Peyer's patch (tissue), 4 donors: ENCODE results near the gene ZHX3.

Experiments
- POLR2A ChIP-seq, 2 donors: fragments of 450-650 bp; IDR thresholded peaks; one replicate each; pipeline ENCODE4 v1.5.1; 2017; ENCODE audit warnings: antibody characterized with exemption in 2 of 2, mild to moderate bottlenecking in 2 of 2, moderate library complexity in 2 of 2
- TF ChIP-seq, protein P1 (sequence below), 6 experiments: fragments of 450-650 bp in 4 of 6; fragments of 200-600 bp in 2 of 6; sonication (generic) in 1 of 6; IDR thresholded peaks; one replicate each; pipeline ENCODE4 v1.5.1; 2017 to 2019; ENCODE audit warnings: antibody characterized with exemption in 6 of 6, mild to moderate bottlenecking in 3 of 6, moderate library complexity in 1 of 6

DNA sequence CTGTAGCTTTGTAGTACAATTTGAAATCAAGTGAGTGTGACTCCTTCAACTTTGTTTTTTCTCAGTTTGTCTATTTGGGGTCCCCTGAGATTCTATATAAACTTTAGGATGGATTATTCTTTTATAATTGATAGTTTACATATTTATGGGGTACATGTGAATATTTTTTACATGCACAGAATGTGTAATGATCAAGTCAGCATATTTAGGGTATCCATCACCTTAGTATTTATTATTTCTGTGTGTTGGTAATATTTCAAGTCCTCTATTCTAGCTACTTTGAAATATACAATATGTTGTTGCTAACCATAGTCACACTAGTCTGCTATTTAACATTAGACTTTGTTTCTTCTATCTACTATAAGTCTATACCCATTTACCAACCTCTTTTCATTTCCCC is 129.9 kb downstream of the ZHX3 start:
- TF ChIP-seq, protein P1, sequence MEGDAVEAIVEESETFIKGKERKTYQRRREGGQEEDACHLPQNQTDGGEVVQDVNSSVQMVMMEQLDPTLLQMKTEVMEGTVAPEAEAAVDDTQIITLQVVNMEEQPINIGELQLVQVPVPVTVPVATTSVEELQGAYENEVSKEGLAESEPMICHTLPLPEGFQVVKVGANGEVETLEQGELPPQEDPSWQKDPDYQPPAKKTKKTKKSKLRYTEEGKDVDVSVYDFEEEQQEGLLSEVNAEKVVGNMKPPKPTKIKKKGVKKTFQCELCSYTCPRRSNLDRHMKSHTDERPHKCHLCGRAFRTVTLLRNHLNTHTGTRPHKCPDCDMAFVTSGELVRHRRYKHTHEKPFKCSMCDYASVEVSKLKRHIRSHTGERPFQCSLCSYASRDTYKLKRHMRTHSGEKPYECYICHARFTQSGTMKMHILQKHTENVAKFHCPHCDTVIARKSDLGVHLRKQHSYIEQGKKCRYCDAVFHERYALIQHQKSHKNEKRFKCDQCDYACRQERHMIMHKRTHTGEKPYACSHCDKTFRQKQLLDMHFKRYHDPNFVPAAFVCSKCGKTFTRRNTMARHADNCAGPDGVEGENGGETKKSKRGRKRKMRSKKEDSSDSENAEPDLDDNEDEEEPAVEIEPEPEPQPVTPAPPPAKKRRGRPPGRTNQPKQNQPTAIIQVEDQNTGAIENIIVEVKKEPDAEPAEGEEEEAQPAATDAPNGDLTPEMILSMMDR (IDR thresholded peaks at IDR 0.05), result no peak
- TF ChIP-seq POLR2A (IDR thresholded peaks at IDR 0.05), result no peak
